Eye (tissue), 1 donor: ENCODE data around the gene IFITM10.
A peak's percentile ranks its signal among the peaks of the same experiment; 100 is the strongest.

ENCODE experiments used
- DNase-seq: peaks from one replicate; pipeline ENCODE4 v3.0.0-alpha.2; 2015

The IFITM10 gene

GRCh38 chr11:1750481-1750839 lies at the start of gene IFITM10:
IFITM10 (minus strand) TSS chr11:1750595; CDS start chr11:1750442, 153 bp downstream.
- DNase-seq, result peak; percentile 27

- no peak for DNase-seq
Observed at GRCh38 chr11:1797391-1798125, 47.2 kb upstream of the IFITM10 start.

GRCh38 chr11:1796413-1797011 lies 46.1 kb upstream of the IFITM10 start:
- DNase-seq, result no peak

GRCh38 chr11:1793081-1793480 lies 42.7 kb upstream of the IFITM10 start:
- peak; percentile 22 for DNase-seq

- no peak for DNase-seq
Observed at GRCh38 chr11:1792461-1792860, 42.1 kb upstream of the IFITM10 start.

- no peak for DNase-seq
Observed at GRCh38 chr11:1791912-1792311, 41.5 kb upstream of the IFITM10 start.

GRCh38 chr11:1786466-1786865 lies 36.1 kb upstream of the IFITM10 start:
- no peak for DNase-seq

- DNase-seq, result peak; percentile 84
Observed at GRCh38 chr11:1785749-1786413, 35.5 kb upstream of the IFITM10 start.

GRCh38 chr11:1784761-1785650 lies 34.6 kb upstream of the IFITM10 start:
- no peak for DNase-seq

GRCh38 chr11:1783725-1784529 lies 33.5 kb upstream of the IFITM10 start:
- DNase-seq, result no peak

- DNase-seq, result no peak
Observed at GRCh38 chr11:1782831-1783724, 32.7 kb upstream of the IFITM10 start.

- no peak for DNase-seq
Observed at GRCh38 chr11:1782031-1782590, 31.7 kb upstream of the IFITM10 start.

GRCh38 chr11:1781593-1781975 lies 31.2 kb upstream of the IFITM10 start:
- no peak for DNase-seq

GRCh38 chr11:1780700-1781592 lies 30.6 kb upstream of the IFITM10 start:
- DNase-seq, result no peak

GRCh38 chr11:1779806-1780699 lies 29.7 kb upstream of the IFITM10 start:
- DNase-seq, result no peak

GRCh38 chr11:1779034-1779805 lies 28.8 kb upstream of the IFITM10 start:
- DNase-seq, result no peak

- DNase-seq, result no peak
Observed at GRCh38 chr11:1778141-1778911, 27.9 kb upstream of the IFITM10 start.
